Measurements from ENCODE around the gene PGA5. TPM values are rescaled to one million over a fixed set of nuclear protein-coding genes. Genes with fewer than 3 reads are reported as not detected.
"Not testable (repeated sequence)": the region's sequence is repeated elsewhere in the genome, so short reads cannot be mapped to it uniquely, and the experiment has no call there.

PGA5 gene
- total RNA-seq, 4 donors from 2014 or later, result 0.19 to 0.22 TPM; not detected in 2

- no CpG with 5 or more reads among the region's 3 CpGs for WGBS, 2 donors
- DNase-seq; H3K27me3 ChIP-seq; H3K36me3 ChIP-seq; H3K4me3 ChIP-seq; H3K9me3 ChIP-seq; H3K4me1 ChIP-seq; H3K27ac ChIP-seq; intact Hi-C loops (cut with DNase I): not testable (repeated sequence)
Measured at GRCh38 chr11:61213711-61214324, 27.2 kb upstream of the PGA5 start.

- H3K36me3 ChIP-seq; H3K4me1 ChIP-seq; H3K4me3 ChIP-seq; H3K9me3 ChIP-seq; DNase-seq; H3K27me3 ChIP-seq; H3K27ac ChIP-seq; intact Hi-C loops (cut with DNase I): not testable (repeated sequence)
- WGBS, 2 donors, result no CpG with 5 or more reads among the region's 4 CpGs
Measured at GRCh38 chr11:61218306-61218705, 22.7 kb upstream of the PGA5 start.

- H3K27ac ChIP-seq; DNase-seq; H3K4me3 ChIP-seq; H3K4me1 ChIP-seq; H3K36me3 ChIP-seq; H3K9me3 ChIP-seq; intact Hi-C loops (cut with DNase I); H3K27me3 ChIP-seq: not testable (repeated sequence)
- 77 to 84% methylated on average over 5 of the region's 5 CpGs for WGBS, 2 donors
Measured at GRCh38 chr11:61219016-61219415, 22.0 kb upstream of the PGA5 start.

GRCh38 chr11:61222047-61222446 is 18.9 kb upstream of the PGA5 start, which contains the start of gene PGA4:
TSS of gene PGA4 (plus strand) at chr11:61222347. CDS start at chr11:61222401, 54 bp downstream.
- DNase-seq; intact Hi-C loops (cut with DNase I); H3K27me3 ChIP-seq; H3K4me1 ChIP-seq; H3K4me3 ChIP-seq; H3K36me3 ChIP-seq; H3K27ac ChIP-seq; H3K9me3 ChIP-seq: not testable (repeated sequence)
- no CpG with 5 or more reads among the region's 8 CpGs for WGBS, 2 donors

GRCh38 chr11:61222692-61223091 is 18.3 kb upstream of the PGA5 start:
- H3K4me1 ChIP-seq; DNase-seq; H3K4me3 ChIP-seq; H3K9me3 ChIP-seq; H3K36me3 ChIP-seq; H3K27ac ChIP-seq; intact Hi-C loops (cut with DNase I); H3K27me3 ChIP-seq: not testable (repeated sequence)
- no CpG with 5 or more reads among the region's 5 CpGs for WGBS, 2 donors

GRCh38 chr11:61226457-61227137 is 14.4 kb upstream of the PGA5 start:
- DNase-seq; intact Hi-C loops (cut with DNase I); H3K4me3 ChIP-seq; H3K36me3 ChIP-seq; H3K27ac ChIP-seq; H3K9me3 ChIP-seq; H3K4me1 ChIP-seq; H3K27me3 ChIP-seq: not testable (repeated sequence)
- no CpG with 5 or more reads among the region's 10 CpGs for WGBS, 2 donors

GRCh38 chr11:61229458-61229857 is 11.5 kb upstream of the PGA5 start:
- no CpG with 5 or more reads among the region's 6 CpGs for WGBS, 2 donors
- intact Hi-C loops (cut with DNase I); H3K27ac ChIP-seq; H3K4me1 ChIP-seq; H3K27me3 ChIP-seq; H3K4me3 ChIP-seq; H3K9me3 ChIP-seq; DNase-seq; H3K36me3 ChIP-seq: not testable (repeated sequence)

GRCh38 chr11:61231033-61231432 is 9.9 kb upstream of the PGA5 start:
- WGBS, 2 donors, result no CpG with 5 or more reads among the region's 15 CpGs
- H3K4me3 ChIP-seq; H3K4me1 ChIP-seq; H3K27me3 ChIP-seq; DNase-seq; intact Hi-C loops (cut with DNase I); H3K9me3 ChIP-seq; H3K36me3 ChIP-seq; H3K27ac ChIP-seq: not testable (repeated sequence)

- DNase-seq; H3K9me3 ChIP-seq; H3K4me1 ChIP-seq; H3K27me3 ChIP-seq; intact Hi-C loops (cut with DNase I); H3K27ac ChIP-seq; H3K36me3 ChIP-seq; H3K4me3 ChIP-seq: not testable (repeated sequence)
- no CpG with 5 or more reads among the region's 5 CpGs for WGBS, 2 donors
Measured at GRCh38 chr11:61231585-61231984, 9.4 kb upstream of the PGA5 start.

- H3K36me3 ChIP-seq; intact Hi-C loops (cut with DNase I); H3K27ac ChIP-seq; H3K4me3 ChIP-seq; H3K4me1 ChIP-seq; H3K27me3 ChIP-seq; DNase-seq; H3K9me3 ChIP-seq: not testable (repeated sequence)
- WGBS, 2 donors, result no CpG with 5 or more reads among the region's 3 CpGs
Measured at GRCh38 chr11:61232548-61233145, 8.3 kb upstream of the PGA5 start.

GRCh38 chr11:61237130-61237529 is 3.8 kb upstream of the PGA5 start:
- WGBS, 2 donors, result no CpG with 5 or more reads among the region's 4 CpGs
- H3K4me1 ChIP-seq; intact Hi-C loops (cut with DNase I); DNase-seq; H3K36me3 ChIP-seq; H3K27me3 ChIP-seq; H3K27ac ChIP-seq; H3K4me3 ChIP-seq; H3K9me3 ChIP-seq: not testable (repeated sequence)

- H3K27me3 ChIP-seq; H3K4me1 ChIP-seq; DNase-seq; H3K9me3 ChIP-seq; H3K27ac ChIP-seq; H3K36me3 ChIP-seq; intact Hi-C loops (cut with DNase I); H3K4me3 ChIP-seq: not testable (repeated sequence)
- 26 to 92% methylated on average over 4 to 5 of the region's 8 CpGs for WGBS, 2 donors
Measured at GRCh38 chr11:61240288-61240687, 687 bp upstream of the PGA5 start.

GRCh38 chr11:61241526-61241925 is 551 bp downstream of the PGA5 start:
- no CpG with 5 or more reads among the region's 5 CpGs for WGBS, 2 donors
- DNase-seq; H3K4me3 ChIP-seq; H3K9me3 ChIP-seq; H3K36me3 ChIP-seq; intact Hi-C loops (cut with DNase I); H3K4me1 ChIP-seq; H3K27me3 ChIP-seq; H3K27ac ChIP-seq: not testable (repeated sequence)

Measured in esophagus squamous epithelium (tissue), 5 donors.